GM19043 (cell line): ENCODE measurements around the gene MORF4L1.
"Not testable (repeated sequence)": the region's sequence is repeated elsewhere in the genome, so short reads cannot be mapped to it uniquely, and the experiment has no call there.

Source experiments
- ATAC-seq: cut with Tn5 transposase; IDR thresholded peaks from one replicate; pipeline ENCODE4 v1.9.1; 2021; ENCODE audit warnings: low read depth; ENCODE audit not compliant: unreplicated experiment

Gene MORF4L1, protein sequence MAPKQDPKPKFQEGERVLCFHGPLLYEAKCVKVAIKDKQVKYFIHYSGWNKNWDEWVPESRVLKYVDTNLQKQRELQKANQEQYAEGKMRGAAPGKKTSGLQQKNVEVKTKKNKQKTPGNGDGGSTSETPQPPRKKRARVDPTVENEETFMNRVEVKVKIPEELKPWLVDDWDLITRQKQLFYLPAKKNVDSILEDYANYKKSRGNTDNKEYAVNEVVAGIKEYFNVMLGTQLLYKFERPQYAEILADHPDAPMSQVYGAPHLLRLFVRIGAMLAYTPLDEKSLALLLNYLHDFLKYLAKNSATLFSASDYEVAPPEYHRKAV

DNA sequence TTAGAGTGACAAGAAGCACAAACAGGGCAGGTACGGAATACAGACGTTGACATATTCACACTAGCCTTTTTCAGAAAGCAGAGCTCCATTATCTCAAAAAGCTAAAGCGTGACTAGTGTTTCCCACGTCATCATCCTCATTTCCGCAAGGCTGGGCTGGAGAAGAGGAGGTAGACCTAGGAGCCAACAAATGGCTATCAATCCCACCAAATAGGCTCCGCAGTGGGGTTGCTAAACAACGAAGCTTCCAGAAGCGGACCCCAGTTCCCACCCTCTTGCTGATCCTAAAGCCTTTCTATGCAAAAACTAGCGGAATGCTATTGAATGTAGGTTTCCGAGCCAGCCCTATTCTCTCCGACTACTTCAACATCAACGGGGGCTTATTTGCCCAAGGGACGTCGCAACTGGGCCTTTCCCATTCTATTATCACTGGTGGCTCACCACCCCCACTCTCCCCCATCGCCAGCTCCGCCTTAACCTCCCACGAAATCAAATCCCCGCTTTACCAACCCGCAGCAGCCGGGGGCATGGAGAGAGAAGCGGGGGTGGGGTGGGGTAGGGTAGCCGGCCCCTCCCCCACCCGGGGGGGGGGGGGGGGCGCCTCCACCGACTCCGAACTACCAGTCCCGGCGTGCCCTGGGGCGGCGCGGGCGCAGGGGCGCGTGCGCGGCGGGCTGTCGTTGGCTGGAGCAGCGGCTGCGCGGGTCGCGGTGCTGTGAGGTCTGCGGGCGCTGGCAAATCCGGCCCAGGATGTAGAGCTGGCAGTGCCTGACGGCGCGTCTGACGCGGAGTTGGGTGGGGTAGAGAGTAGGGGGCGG, at the start of gene MORF4L1:
Gene MORF4L1 (plus strand): TSS at position 736 of the 817 bp plus-strand sequence. CDS start 128 bp downstream, outside the sequence.
- peak; percentile 83 for ATAC-seq

DNA sequence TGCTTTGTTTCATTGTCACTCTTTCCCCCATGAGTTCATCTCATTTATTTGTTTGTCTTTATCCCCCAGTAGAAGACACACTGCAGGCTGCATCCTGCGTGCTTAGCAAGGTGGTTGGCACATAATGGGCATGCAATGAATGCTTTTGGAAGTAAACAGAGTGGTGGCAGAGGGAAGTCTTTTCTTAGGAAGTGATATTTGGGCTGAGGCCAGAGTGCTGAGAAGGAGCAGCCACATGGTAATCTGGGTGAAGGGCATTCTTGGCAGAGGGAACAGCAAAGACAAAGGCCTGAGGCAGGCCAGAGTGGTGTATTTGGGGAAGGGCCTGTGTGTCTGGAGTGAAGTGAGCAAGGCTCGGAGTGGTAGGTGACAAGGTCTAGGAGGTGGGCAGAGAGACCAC, 43.8 kb upstream of the MORF4L1 start:
- ATAC-seq: no peak

DNA sequence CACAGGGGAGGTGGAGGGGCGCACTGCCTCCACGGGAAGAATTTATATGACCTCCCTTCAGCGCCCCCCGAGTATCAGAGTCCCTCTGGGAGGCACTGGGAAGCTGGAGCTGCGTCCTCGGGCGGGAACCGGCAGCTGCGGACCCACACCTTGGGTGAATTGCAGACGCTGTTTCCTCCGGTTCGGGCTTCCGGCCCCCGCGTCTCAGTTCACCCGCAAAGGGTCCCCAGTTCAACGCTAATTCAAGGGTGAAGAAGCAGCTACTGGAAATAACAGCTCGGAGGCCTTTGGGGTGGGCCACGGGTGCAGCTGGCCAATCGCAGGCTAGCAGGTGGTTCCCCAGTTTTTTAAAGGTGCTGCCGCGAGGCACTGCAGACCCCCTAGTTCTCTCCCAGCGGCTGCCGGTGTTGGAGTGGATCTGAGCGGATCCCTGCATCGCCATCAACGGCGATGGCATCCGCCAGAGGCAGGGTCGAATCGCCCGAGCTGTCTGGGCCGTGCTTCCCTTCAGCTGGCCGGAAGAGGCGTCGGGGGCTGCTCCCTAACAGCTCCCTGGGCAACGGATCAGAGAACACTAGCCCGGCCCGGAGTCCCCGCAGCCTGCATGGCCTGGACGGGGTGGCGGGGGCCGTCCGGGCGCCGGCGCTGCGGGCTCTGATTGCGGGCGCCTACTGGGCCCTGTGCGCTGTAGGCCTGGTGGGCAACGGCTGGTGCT, 42.0 kb upstream of the MORF4L1 start:
- no peak for ATAC-seq

DNA sequence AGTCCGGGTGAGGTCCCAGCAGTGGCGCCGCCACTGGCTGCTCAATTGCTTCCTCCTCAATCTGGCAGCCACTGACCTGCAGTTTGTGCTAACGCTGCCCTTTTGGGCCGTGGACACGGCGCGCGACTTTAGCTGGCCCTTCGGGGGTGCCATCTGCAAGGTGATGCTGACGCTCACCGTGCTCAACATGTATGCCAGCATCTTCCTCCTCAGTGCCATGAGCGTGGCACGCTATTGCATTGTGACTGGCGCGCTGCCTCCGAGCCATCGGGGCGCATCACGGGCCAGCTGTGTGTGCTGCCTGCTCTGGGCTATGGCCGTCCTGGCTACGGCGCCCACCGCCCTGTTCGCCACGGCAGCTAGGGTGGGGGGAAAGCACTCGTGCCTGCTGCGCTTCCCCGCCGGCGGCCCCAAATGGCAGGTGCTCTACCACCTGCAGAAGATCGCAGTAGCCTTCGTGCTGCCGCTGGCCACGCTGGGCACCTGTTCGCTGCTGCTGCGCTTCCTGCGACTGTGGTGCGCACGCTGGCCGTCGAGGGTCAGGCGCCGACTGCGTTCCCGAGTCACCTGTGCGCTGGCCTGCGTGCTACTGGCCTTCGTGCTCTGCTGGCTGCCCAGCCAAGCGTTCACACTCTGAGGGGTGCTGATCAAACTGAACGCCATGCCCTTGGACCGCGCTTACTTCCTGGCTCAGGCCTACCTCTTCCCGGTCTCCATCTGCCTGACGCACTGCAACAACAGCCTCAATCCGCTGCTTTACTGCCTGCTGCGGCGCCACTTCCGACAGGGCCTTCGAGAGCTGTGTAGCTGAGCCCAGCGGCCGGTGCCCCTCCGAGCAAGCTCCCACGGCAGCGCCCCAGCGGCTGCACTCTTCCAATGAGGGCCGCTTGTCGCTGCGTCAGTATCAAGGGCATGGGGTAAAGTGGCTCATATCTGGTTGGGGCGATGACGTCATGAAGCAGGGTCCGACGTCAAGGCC, 41.2 kb upstream of the MORF4L1 start:
- no peak for ATAC-seq

DNA sequence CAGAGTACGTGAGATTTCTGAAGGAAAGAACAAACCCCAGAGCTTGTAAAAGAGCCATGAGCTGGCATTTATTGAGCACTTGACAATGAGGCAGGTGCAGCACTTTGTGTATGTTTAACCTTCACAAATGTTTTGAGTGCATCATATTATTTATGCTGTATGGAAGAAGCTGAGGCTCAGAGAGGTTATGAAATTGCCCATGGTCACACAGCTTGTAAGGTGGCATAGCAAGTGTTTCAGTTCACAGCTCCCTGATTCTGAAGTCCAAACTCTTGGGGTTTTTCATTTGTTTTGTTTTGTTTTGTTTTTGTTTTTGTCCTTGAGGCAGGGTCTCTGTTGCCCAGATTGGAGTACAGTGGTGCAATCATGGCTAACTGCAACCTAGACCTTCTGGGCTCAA, 36.4 kb upstream of the MORF4L1 start:
- no peak for ATAC-seq

DNA sequence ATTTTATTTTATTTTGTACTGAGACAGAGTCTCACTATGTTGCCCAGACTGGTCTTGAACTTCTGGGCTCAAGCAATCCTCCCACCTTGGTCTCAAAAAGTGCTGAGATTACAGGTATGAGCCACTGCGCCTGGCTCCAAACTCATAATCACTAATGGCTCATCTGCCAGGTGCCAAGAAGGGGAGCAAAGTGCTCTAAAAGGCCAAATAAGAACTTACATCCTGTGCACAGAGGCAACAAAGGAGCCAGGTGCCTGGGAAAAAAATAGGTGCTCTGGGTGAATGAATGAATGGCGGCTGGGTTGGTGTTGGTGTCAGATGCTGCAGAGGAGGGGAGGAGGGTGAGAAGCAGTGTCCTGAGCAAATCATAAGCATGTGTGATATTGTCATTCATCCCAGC, 35.6 kb upstream of the MORF4L1 start:
- ATAC-seq: no peak

DNA sequence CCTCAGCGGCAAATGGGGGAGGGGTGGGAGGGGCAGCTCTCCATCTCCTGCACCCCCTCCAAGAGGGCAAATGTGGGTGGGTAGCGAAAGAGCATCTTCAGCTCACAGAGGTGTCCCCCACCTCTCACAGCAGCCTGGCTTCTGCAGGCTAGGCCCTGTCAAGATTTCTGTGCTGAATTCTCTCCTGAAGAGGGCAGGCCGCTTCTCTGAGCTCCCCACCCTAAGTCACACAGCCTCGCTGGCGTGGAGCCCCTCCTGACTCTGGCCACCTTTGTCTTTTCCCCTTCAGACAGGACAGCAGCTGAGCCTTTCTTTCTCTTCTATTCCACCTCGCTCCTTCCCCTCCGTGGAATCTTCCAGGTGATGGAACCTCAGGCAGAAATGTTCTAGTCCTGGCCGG, 35.1 kb upstream of the MORF4L1 start:
- ATAC-seq: no peak

DNA sequence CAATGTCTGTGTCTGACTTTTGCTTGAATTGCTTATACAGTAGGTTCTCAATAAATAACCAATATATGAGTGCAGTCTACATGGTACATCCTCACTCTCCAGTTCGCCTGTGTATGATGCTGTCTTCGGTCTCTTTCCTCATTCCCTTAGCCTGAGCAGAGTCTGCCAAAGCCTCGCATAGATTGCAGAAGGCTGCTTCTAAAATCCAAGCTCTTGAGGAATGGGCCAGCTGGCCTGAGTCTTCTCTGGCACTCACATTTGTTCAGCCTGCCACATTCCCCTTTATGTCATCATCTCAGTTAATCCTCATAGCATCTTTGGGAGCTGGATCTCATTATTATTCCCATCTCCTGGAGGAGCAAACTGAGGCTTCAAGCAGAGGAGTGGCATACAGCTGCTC, 34.2 kb upstream of the MORF4L1 start:
- no peak for ATAC-seq

DNA sequence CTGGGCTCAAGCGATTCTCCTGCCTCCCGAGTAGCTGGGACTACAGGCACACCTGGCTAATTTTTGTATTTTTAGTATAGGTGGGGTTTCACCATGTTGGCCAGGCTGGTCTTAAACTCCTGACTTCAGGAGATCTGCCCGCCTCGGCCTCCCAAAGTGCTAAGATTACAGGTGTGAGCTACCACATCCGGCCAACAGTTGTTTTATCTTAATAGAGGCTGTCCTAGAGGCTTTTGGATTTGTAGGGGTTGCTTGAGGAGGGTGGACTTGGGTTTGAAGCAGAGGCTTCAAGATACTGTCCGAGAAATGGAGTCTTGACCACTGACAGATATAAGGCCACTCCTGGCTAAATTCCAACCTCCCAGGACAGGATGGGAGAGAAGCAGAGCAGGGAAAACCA, 33.5 kb upstream of the MORF4L1 start:
- ATAC-seq: not testable (repeated sequence)

DNA sequence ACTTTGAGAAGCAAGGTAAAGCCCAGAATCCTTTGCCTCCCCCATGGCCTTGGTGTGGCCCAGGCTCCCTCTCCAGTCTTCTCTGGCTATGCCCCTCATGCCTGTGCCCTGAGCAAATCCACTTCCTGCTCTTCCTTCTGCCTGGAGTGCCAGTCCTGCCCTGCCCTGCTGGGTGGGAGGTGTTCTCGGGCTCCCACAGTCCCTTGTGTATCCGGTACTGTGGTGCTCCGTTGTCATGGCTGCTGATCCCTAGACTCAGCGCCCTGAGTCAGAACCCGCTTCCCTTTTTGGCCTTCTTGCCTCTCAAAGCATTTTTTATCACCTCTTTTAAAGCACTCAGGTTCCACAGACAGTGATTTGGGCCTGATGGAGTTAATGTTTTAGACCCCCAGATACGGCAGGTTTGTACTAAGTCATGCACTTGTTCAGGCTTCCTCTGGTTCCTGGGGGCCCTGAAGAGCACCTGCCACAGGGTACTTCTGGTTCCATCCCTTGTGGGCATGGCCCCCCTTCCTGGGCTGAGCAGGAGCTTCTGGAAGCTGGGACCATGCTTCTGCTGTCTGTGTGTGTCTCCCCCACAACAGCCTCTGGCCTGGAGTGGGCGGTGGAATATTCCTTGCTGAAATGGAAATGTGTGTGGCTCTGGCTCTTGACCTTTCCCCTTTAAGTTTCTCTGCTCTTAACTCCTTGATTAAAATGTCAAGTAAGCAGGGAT, 31.9 kb upstream of the MORF4L1 start:
- no peak for ATAC-seq

DNA sequence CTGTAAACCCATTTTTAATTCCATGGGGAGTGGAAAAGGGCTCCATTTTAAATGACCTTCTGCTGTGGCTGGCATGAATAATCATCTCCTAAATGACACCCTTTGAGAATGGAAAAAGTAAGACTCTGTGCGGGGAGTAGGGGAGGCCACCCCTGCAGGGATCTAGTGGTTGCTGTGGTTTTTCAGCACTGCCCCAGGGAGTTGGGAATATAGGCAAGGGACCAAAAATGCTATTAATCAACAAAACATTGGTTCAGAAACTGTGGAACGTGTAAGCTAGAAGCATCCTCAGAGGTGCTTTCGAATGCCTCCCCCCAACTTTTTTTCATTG, 31.3 kb upstream of the MORF4L1 start:
- no peak for ATAC-seq

DNA sequence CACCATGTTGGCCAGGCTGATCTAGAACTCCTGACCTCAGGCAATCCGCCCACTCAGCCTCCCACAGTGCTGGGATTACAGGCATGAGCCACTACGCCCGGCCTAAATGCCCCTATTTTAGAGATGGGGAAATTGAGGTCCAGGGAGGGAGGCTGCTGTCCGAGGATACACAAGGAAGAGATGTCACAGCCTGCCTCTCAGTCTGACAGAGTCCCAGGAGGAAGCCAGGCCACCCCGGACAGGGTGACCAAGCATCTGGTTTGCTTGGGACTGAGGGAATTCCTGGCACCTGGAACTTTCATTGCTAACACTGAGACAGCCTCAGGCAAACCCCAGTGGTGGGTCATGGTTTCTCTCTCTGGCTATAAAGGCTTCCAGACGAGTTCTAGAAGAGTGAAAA, 30.8 kb upstream of the MORF4L1 start:
- no peak for ATAC-seq

DNA sequence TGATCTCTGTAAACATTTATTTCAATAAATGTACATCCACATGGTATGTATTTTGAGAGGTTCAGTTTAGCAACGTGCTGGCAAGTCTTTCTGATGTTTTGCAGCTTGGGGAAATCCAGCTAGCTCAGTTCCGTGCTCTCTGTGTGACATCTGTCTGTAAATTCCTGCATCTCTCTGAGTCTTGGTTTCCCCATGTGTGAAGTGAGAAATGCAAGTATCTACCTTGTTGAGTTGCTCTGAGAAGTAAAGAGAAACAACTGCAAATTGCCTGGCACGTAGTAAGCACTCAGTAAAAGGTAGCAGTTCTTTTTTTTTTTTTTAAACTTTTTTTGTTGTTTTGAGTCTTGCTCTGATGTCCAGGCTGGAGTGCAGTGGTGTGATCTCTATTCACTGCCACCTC, 30.2 kb upstream of the MORF4L1 start:
- no peak for ATAC-seq

DNA sequence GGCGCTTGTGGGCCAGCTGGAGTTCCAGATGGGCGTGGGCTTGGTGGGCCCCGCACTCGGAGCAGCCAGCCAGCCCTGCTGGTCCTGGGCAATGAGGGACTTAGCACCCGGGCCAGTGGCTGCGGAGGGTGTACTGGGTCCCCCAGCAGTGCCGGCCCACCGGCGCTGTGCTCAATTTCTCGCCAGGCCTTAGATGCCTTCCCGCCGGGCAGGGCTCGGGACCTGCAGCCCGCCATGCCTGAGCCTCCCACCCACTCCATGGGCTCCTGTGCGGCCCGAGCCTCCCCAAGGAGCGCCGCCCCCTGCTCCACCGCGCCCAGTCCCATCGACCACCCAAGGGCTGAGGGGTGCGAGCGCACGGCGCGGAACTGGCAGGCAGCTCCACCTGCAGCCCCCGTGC, 25.8 kb upstream of the MORF4L1 start:
- ATAC-seq: not testable (repeated sequence)

DNA sequence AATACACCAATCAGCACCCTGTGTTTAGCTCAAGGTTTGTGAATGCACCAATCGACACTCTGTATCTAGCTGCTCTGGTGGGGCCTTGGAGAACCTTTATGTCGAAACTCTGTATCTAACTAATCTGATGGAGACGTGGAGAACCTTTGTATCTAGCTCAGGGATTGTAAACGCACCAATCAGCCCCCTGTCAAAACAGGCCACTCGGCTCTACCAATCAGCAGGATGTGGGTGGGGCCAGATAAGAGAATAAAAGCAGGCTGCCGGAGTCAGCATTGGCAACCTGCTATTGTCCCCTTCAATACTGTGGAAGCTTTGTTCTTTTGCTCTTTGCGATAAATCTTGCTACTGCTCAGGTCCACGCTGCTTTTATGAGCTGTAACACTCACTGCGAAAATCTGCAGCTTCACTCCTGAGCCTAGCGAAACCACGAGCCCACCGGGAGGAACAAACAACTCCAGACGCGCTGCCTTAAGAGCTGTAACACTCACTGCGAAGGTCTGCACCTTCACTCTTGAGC, 25.2 kb upstream of the MORF4L1 start:
- not testable (repeated sequence) for ATAC-seq

DNA sequence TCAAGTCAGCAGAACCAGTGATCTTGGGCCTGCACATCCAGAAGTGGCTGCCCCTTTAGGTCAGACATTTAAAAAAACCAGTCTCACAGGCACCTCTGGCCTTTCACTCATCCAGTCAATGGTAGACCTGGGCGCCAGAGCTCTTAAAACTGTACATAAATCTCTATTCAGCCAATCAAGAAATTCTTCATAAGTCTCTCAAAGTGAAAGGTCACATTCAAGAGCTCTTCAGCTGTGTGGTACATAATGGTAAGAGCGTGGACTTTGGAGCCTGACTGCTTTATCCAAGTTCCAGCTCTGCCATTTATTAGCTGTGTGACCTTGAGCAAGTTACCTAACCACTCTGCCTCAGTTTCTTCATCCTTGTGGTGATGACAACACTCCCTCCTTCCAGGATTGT, 22.3 kb upstream of the MORF4L1 start:
- no peak for ATAC-seq

DNA sequence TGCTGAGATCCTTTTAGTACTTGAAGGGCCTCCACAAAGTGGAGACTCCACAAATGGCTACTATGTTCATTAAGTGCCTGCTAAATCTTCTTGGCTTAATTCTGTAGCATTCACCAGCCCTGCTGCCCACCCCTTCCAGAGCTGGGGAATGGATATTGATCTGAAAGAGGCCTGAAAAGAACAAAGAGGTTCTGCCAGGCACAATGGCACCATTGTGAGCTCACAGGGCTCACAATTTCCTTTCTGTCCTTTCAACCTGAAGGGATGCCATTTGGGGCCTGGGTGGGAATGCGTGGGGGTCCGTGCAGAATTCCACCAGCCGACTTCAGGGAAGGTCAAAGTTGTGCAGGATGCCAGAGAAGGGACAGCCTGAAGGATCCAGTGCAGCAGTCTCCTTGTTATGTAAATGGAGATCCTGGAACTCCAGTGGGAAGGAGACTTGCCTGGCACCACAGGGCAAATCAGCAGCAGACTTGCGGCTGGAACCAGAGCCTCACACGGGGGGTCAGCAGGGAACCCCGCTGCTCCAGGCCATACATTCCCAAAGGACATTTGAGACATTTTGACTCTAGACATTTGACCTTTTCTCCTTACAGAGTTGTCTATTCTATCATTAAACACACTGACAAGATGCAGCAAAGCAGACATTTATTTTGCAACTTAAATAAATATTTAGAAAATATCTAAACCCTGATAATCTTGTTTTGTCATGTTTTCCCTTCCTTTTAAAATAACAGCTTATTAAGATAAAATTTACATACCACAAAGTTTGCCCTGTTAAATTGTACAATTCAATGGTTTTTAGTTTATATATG, 21.5 kb upstream of the MORF4L1 start:
- ATAC-seq: no peak

DNA sequence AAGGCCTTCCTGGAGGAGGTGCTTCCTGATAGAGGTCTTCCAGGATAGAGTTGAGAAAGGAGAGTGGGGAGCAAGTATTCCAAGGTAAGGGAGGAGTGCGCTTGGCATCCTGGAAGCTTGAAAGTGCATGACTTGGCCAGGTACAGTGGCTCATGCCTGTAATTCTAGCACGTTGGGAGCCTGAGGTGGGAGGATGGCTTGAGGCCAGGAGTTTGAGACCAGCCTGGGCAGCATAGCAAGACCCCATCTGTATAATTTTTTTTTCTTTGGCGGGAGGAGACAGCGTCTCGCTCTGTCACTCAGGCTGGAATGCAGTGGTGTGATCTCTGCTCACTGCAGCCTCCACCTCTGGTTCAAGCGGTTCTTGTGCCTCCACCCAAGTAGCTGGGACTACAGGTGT, 19.2 kb upstream of the MORF4L1 start:
- no peak for ATAC-seq
